Stimulated activated CD4-positive, alpha-beta T cell treated with anti-CD3 and anti-CD28 coated beads, Interleukin-2, amount 100 ng/mL, for 4 hours (primary cell): ENCODE data around the gene SMIM30.
"Not testable (repeated sequence)": the region's sequence is repeated elsewhere in the genome, so short reads cannot be mapped to it uniquely, and the experiment has no call there.

Experiments used
- DNase-seq: peaks from one replicate; pipeline ENCODE4 v3.0.0-alpha.2; 2020; ENCODE audit warnings: low read depth

The SMIM30 gene, protein sequence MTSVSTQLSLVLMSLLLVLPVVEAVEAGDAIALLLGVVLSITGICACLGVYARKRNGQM

DNA sequence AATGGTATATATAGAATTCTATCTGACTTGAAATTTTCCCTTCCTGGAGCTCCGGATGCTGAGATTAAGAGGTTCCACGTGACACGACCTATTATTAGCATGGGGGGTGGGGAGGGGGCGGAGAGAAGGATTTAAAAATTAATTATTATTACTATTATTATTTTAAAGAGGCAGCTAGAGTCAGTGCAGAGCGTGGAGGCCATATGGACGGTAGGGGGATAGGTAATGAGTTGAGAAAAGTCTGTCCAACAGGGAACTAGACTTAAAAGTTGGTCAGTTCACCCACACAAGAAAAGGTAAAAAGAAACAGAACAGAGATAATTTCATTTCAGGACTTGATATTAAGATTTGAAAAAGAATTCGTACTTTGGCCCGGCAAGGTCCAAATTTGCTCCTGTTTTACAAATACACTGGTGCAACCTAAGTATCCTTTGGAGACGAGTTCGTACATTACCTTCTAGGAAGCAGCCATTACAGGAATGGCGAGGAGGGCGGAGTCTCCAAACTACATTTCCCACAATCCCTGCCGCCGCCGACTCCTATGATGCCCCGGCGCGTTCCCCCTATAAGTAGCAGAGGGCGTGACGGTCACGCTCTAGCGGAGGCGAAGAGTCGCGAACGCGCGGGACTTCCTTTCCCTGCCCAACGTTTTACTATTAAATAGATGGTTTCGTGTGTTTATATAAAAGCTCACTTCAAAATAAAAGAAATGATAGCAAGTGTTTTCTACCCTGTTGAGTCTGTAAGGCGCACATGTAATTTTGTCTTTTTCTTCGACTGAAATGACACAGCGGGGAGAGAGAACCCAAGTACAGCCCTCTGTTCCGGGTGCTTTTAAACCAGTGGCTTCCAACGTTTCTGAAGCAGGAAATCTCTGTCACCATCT is at the start of gene SMIM30:
Gene SMIM30, minus strand, starts transcription at position 481 of the 886 bp plus-strand sequence. CDS start 976 bp downstream, outside the sequence.
- peak; percentile 85 for DNase-seq

DNA sequence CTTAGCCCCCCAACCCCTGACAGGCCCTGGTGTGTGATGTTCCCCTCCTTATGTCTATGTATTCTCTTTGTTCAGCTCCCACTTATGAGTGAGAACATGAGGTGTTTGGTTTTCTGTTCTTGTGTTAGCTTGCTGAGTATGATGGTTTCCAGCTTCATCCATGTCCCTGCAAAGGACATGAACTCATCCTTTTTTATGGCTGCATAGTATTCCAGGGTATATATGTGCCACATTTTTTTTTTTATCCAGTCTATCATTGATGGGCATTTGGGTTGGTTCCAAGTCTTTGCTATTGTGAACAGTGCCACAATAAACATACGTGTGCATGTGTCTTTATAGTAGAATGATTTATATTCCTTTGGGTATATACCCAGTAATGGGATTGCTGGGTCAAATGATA is 47.8 kb upstream of the SMIM30 start:
- not testable (repeated sequence) for DNase-seq

DNA sequence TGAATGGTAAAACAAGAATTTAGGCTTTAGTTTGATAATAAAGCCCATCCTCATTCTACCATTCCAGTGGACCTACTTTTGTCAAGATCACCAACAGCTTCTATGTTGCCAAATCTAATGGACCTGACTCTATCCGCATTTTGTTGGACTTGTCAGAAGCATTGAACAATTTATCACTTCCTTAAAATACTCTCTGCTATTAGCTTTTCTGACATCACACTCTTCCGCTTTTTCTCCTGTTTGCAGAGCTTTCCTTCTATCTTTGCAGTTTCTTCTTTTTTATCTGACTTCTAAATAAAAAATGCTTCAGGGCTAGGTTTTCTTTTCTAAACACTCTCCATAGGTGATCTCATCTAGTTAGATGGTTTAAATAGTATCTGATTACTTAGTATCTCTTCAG is 42.7 kb upstream of the SMIM30 start:
- DNase-seq, result no peak

DNA sequence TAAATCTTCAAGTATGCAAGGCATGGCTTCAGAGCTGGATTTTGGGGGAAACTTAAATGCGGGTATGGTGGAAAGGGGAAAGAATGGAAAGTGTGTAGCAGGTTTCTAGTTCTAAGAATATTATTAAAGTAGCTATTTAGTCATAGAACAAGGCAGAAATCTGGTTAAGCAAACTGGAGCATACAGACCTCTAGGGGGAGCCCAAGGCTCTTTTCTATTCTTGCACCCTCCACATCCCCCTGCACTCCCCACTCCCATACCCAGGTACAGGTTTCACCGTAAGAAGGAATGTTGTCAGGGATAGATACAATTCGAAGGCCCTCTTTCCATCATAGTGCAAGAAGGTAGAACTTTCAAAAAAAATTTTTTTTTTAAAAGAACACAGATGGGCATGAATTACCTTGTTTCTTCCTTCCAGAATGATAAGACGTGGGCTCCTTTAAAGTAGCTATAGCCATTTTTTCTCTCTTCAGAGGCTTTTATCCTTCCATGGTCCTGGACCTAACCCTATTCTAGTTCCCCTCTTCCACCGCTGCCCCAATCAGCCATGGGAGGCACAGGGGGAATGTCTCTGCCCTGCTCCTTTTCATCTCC is 41.5 kb upstream of the SMIM30 start:
- DNase-seq, result no peak

DNA sequence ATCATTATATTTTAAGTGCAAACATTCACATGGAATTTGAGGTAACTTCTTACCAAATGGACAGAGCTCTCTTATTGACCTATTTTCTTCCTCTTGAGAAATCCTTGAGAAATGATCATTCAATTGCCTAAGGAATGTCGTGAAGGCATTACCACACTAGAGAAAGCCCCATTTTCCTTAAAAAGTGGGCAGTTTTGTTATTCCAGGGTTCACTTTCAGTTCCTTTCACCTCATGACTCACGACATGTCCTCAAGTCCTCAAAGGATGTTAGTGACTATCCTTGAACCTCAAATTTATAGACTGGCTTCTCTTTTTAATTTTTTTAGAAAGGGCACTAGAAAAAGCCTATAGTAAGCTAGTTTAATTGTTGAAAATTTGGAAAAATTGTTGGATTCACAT is 40.4 kb upstream of the SMIM30 start:
- DNase-seq, result no peak

DNA sequence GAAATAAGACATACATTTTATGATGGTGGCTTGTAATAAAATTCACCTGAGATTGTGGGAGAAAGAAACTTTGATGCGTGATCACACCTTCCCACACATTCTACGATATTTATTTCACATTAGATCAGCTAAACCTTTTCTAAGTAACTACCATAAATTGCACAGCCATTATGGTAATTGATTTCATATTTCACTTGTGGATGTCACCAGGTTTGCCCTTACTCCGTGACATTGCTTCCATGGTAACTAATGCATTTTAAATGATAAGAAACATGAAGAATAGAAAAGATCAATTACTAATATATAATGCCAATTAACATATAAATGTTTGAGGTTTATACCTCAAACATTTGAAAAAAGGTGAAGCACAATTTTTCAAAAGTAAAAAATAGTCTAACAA is 35.8 kb upstream of the SMIM30 start:
- DNase-seq, result no peak

DNA sequence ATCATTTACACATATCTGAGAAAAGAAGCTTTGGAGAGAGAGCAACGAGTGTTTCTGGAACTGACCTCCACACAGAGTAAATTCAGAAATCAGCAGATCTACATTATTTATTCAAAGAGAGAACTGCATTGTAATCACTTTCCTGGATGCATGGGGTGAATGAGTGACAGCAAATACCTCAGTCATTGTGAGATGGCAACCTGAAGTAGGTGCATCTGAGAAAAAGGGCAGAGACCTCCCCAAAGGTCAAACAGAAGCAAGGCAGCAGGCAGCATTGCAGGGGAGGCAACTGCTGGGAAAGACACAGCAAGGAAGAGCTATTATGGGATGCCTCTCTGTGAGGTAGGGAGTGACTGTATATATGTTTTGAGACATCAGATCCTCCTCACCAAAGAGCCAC is 26.5 kb upstream of the SMIM30 start:
- DNase-seq, result no peak

DNA sequence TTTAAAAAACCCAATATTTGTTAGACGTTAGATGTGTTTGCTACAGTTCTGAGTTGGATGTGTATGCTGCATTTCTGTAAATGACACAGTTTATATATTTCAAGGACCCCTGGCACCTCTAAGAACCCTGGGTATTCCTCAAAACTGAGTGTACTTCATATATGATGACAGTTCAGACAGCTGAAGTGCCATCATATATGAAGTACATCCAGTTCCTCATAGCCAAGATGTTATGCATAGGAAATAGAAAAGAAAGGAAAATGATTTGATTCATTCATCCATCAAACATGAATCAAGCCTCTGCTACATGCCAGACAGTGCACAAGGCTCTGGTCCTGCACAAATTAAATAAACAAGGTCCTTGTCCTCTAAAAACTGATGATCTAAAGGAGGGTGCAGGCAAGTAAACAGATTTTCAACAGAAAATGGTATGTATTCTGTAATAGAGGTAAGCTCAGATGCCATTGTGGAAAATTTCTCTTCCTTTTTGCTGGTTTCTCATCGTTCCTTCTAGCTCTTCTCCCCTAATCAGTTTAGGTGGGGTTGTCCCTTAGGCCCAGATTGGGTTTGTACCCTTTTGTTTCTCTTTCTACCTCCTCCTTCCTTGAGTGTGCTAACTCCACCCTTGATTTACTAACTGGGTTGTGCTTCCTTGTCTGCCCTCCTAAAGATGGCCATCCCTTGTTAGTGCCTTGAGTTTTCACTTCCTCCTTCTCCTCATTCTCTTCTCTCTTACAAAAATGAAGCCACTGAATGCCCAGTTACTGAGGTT is 25.3 kb upstream of the SMIM30 start:
- DNase-seq, result no peak

DNA sequence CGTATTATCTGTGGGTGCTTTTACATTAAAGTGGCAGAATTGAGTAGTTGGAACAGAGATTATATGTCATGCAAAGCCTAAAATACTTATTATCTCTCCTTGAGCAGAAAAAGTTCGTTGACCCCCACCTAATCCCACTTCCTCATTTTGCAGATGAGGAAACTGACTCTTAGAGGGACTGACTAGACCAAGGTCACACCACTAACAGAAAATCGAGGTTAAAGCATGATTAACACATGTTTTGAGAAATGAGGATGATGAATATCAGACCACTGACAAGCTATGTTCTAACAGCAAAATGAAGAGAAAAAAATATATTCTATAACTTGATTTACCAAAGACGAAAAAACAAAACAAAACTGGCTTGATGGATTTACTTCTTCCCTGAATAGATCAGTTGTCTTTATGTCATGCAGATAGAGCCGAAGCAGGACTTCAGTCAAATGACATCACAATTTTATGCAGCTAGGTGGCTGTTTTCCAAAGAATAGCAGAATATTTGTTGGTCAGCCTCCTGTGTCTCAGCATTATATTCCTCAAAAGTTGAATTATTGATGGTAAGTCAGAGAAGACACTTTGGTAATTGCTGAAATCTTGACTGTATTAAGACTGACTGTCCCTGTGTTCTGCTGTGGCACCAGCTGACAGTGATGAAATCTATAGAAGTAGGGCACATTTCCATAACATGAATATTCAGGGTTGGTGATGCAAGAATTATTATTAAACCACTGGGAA is 24.2 kb upstream of the SMIM30 start:
- DNase-seq, result no peak

DNA sequence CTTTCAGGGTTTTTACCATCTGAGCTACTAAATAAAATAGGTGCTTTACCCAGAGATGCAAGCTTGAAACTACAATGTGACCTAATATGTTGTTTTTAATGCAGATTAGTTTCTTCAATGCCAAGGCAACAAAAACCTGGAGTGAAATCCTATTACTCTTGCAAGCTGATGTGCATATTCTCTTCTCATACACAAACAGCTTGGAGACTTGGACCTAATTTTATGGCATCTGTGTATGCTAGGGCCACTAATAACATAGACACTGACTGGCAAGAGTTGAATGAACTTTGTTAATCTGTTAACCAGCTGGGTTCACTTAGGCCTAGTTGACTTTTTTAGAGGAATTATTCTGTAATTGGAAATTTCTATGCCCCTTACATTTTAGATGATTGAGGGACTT is 23.4 kb upstream of the SMIM30 start:
- DNase-seq, result no peak

DNA sequence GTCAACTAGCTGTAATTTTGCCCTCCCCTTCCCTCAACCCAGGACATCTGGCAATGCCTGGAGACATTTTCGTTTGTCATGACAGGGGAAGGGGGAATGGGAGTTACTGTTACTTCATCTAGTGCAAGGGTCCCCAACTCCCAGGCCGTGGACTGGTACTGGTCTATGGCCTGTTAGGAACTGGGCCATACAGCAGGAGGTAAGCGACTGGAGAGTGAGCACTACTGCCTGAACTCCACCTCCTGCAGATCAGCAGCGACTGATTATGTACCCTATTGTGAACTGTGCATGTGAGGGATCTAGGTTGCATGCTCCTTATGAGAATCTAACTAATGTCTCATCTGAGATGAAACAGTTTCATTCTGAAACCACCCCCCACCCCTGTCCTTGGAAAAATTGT is 22.6 kb upstream of the SMIM30 start:
- DNase-seq, result no peak

DNA sequence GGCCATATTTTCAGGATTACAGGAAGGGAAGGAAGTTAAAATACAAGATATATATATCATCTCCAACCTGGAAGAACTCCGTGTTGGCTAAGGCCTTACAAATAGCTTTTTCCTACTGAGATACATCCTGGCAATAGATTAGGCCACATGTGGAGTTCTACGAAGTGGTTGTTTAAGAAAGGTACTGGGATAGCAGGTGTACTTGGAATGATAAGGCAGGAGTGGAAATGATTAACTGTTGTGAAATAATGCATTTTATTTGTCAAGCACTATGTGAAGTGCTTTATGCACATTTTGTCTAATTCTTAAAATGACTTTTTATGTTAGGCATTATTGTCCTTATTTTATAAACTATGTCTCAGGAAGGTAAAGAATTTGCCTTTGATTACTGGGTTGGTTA is 18.9 kb upstream of the SMIM30 start:
- DNase-seq, result no peak

DNA sequence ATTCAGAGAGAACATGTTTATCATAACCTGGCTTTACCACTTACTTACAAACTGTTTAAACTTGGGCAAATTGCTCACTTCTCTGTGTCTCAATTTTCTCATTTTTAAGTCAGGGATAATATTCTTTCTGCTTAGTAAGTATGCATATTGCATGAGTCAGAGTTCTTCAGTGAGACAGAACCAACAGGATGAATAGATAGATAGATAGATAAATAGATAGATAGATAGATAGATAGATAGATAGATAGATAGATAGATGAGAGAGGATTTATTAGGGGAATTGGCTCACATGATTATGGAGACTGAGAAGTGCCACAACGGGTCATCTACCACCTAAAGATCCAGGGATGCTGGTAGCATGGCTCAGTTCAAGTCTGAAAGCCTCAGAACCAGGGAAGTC is 15.7 kb upstream of the SMIM30 start:
- no peak for DNase-seq

DNA sequence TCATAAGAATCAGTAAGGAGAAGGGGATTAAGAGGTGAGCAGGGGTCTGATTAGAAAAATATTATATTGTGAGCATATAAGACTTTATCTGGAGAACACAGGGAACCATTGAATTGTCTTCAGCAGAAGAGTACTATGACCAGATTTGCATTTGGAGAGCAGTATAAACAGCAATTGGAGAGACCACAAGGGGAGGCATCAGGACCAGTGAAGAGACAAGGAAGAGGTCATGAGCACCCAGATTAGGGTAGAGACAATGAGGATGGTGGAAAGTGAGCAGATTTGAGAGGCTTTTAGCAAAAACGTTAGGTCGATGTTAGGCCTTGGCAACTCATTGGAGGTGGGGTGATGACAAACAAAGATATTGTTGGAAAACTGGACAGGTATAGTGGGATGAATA is 13.0 kb upstream of the SMIM30 start:
- DNase-seq, result no peak

DNA sequence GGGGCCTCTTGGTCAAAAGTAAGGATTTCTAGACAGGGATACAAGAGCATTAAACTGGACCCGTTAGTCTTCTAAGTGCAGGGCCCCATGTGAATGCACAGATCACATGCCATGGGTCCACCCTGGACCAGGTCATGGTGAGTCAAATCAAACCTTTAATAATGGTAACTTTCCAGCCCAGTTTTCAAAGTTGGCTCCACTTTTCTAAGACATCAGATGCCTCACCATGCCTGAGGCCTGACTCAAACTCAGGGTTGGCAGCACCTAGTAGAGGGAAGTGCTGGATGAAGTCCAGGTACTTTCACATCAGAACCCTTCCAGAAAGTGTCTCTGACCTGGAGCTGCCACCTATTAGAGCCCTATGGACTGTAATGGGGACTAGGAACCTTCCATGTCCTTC is 9.7 kb upstream of the SMIM30 start:
- no peak for DNase-seq

DNA sequence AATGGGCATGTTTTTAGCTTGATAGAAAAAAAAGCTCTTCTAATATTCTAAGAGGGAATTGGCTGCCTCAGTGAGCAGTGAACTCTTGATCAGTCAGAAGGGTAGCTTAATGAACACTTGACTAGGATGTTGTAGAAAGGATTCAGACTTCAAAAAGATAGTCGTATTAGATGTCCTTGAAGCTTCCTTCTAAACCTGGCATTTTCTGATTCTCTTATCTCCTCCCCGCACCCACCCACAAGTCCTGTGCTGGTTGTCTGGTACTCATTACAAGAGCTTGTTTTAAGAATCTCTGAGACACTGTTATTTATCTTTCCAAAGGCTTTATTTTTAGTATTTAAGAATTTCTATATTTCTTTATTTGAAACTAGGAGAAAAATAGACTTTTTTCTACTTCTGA is 7.4 kb upstream of the SMIM30 start:
- no peak for DNase-seq

DNA sequence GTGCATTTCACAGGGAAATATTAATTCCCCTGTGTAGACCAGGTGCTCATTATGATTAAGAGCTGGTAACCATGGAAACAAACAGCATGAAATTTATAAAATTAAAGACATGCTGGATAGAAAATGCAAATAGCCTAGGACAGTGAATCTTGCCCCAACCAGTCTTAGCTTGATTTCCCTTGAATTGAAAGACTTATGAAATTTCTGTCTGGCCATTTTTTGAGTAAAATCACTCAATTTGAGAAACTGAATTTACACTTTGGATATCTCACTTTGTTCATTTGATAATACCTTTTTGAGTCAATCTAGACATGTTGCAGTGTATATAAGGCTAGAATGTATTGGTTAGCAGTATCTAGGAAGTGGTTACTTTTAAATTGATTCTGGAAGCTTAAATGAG is 4.4 kb upstream of the SMIM30 start:
- DNase-seq, result no peak

DNA sequence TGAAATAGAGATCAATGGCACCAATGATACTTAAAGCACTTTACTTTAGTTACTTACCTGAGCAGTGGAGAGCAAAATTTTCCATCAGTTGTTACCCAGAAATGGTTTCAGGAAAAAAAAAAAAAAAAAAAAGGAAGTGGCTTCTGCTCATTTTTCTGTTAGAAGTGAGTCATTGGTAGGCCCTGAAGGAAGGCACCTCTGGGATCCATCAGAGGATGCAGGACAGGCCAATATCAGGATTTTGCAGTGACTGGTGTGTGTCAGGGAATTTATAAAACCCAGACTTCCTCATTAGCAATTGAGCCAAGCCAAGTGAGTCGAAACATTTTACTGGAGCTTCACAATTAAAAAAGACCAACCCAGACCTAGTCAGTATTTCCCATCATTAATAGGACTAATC is 2.3 kb upstream of the SMIM30 start:
- DNase-seq, result no peak

DNA sequence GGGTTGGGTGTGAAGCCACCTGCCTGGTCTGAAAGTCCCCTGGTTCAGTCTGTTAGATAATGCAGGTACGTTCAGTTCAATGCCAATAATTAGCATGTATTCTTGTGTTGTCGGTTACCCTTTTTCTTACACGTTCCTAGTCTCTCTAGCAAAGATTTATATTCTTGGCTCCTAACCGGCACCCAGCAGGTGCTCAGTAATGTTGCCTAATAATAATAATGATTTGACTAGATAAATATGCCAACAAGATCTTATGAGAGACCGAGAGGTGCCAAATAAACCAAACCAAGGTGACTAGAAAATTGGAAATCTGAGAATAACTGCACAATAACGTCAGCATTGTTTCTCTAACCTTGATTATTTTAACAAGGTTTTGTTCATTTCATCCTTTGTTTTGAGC is 1.1 kb upstream of the SMIM30 start:
- no peak for DNase-seq

DNA sequence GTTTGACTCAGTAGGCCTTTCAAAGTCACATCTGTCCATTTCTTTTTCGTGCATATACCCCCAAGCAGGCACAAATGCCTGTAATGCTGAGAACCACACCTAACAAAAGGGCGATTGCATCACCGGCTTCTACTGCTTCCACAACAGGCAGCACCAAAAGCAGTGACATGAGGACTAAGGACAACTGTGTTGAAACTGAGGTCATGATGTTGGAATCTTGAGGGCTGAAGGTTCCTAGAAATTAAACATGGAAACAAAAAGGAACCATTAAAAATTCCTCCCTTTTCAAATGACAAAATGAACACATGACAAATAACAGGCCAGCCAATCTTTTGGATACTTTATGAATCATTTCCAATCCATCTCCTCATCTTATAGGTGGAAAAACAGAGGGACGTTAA is 980 bp downstream of the SMIM30 start:
- DNase-seq, result not testable (repeated sequence)

DNA sequence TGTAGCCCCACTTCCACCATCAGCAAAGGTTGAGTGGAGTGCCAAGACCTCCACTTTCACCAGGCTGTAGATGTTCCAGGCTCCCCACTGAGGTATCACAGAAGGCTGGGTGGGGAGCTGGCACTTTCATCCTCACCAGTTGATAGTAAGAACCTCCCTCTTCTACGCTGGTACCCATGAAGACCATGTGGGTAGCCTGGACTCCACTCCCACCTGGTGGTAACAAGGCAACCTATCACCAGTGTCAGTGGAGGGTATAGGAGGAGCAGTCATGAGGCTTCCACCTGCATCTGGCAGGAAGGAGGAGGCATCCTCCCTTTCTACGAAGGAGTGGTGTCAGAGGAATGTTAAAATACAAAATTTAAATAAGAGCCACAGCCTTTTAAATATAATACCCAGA is 4.4 kb downstream of the SMIM30 start:
- DNase-seq, result no peak

DNA sequence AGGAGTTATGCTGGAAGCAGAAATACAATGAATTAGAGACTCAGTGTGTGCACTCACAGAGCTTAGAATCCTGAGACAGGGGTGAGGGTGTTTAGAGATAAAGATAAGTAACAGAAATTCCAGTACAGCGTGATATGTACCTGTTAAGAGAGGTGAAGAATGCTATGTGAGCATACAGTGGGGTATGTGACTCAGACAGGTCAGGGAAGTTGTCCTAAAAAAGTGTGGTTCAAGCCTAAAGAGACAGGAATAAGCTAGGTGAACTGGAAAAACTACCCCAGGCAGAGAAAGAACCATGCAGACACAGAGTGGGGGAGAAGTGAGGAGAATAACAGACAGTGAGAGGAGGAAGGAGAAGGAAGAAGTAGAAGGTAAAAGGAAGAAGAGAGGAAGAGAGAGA is 8.6 kb downstream of the SMIM30 start:
- DNase-seq, result no peak
